GM12878 (cell line): ENCODE results near the gene SIK2. TPM values are rescaled to one million over a fixed set of nuclear protein-coding genes. Genes with fewer than 3 reads are reported as not detected.

Experiments used
- CBFB ChIP-seq: IDR thresholded peaks from 2 replicates; pipeline ENCODE4 v1.6.1; 2016; ENCODE audit warnings: antibody characterized with exemption, low read depth
- CUX1 ChIP-seq: IDR thresholded peaks from 2 replicates; pipeline ENCODE4 v1.6.1; 2012; ENCODE audit warnings: improper control_type of control experiment, low read depth, low read length; ENCODE audit not compliant: insufficient replicate concordance
- E4F1 ChIP-seq: fragments of 450-650 bp; IDR thresholded peaks from 2 replicates; pipeline ENCODE4 v1.6.1; 2018; ENCODE audit warnings: borderline replicate concordance, mild to moderate bottlenecking; ENCODE audit not compliant: partially characterized antibody
- FOS ChIP-seq: IDR thresholded peaks from 3 replicates; pipeline ENCODE4 v1.6.1; 2011; ENCODE audit warnings: borderline replicate concordance; ENCODE audit not compliant: insufficient read length; ENCODE audit errors: extremely low read depth
- HDAC2 ChIP-seq: fragments of 200-600 bp; sonication (generic); IDR thresholded peaks from 2 replicates; pipeline ENCODE4 v1.6.1; 2017
- MEF2B ChIP-seq: fragments of 450-650 bp; IDR thresholded peaks from 2 replicates; pipeline ENCODE4 v1.6.1; 2018; ENCODE audit warnings: mild to moderate bottlenecking, moderate library complexity; ENCODE audit not compliant: partially characterized antibody, poor library complexity, severe bottlenecking
- PRDM15 ChIP-seq: fragments of 450-650 bp; formaldehyde crosslinking; IDR thresholded peaks from 2 replicates; pipeline ENCODE4 v1.4.0; 2020; ENCODE audit warnings: mild to moderate bottlenecking, moderate library complexity
- RELA ChIP-seq: fragments of 450-650 bp; IDR thresholded peaks from 2 replicates; pipeline ENCODE4 v1.8.0; 2014; ENCODE audit warnings: borderline replicate concordance; ENCODE audit not compliant: partially characterized antibody
- RELB ChIP-seq: fragments of 450-650 bp; IDR thresholded peaks from 2 replicates; pipeline ENCODE4 v1.6.1; 2017; ENCODE audit warnings: low read depth, mild to moderate bottlenecking, moderate library complexity
- SMAD5 ChIP-seq: IDR thresholded peaks from 2 replicates; pipeline ENCODE4 v1.6.1; 2016; ENCODE audit warnings: antibody characterized with exemption, low read depth
- SP1 ChIP-seq: IDR thresholded peaks from one replicate; pipeline ENCODE4 v1.6.1; 2011; ENCODE audit warnings: low read depth, low read length
- STAT3 ChIP-seq: IDR thresholded peaks from 2 replicates; pipeline ENCODE4 v1.6.1; 2011; ENCODE audit warnings: low read depth, low read length, improper control_type of control experiment
- SUPT20H ChIP-seq: IDR thresholded peaks from 2 replicates; pipeline ENCODE4 v1.6.1; 2011; ENCODE audit warnings: low read depth, mild to moderate bottlenecking, low read length, moderate library complexity, borderline replicate concordance; ENCODE audit not compliant: control insufficient read depth
- TAF1 ChIP-seq: IDR thresholded peaks from 2 replicates; pipeline ENCODE4 v1.6.1; 2011; ENCODE audit warnings: mild to moderate bottlenecking, low read depth, low read length, borderline replicate concordance
- ZNF384 ChIP-seq: IDR thresholded peaks from 2 replicates; pipeline ENCODE4 v1.6.1; 2012; ENCODE audit warnings: low read depth, mild to moderate bottlenecking, low read length, improper control_type of control experiment, borderline replicate concordance
- ZNF622 ChIP-seq: fragments of 450-650 bp; IDR thresholded peaks from 2 replicates; pipeline ENCODE4 v1.6.1; 2017; ENCODE audit warnings: mild to moderate bottlenecking, inconsistent platforms
- polyA plus RNA-seq, 11 experiments: library from polyadenylated mRNA; depleted of rRNA in 4 of 11; unstranded in 6 of 11; stranded (reverse) in 5 of 11; fragments of >200 nt; fragmentation: Nextera tagmentation in 4 of 11; fragmentation: Illumina TruSeq in 1 of 11; extraction: Ambion mirVana in 4 of 11; extraction: Trizol in 1 of 11; gene quantifications; 1 replicate in 1 of 11; 2 replicates in 10 of 11; pipeline versions ENCODE4 v1.2.1 to v1.2.3, GENCODE V29; 2011 to 2016; ENCODE audit warnings: inconsistent platforms in 2 of 11, missing spikeins in 2 of 11, low read depth in 1 of 11
- total RNA-seq, 4 experiments: library from RNA; depleted of rRNA in 3 of 4; stranded (reverse); fragments of >200 nt in 3 of 4; fragmentation: Illumina TruSeq in 1 of 4; extraction: Trizol in 1 of 4; gene quantifications; 2 replicates each; pipeline versions ENCODE4 v1.2.1 to v1.2.3, GENCODE V29; 2013 to 2021

SIK2 gene
- total and polyA plus RNA-seq, 10 of the 15 experiments (the other 5 are each of a cell fraction or from before 2014, with no cell fraction given): 0.97 to 14.2 (median 4.5) TPM

- TF ChIP-seq PRDM15: no peak
- no peak for TF ChIP-seq ZNF384
- no peak for TF ChIP-seq RELB
- no peak; the same call in 1 of the 2 replicates for TF ChIP-seq TAF1
- TF ChIP-seq CUX1: no peak
- TF ChIP-seq HDAC2: no peak
- TF ChIP-seq CBFB: no peak
- no peak for TF ChIP-seq SMAD5
- no peak for TF ChIP-seq SUPT20H
- TF ChIP-seq ZNF622: no peak
- TF ChIP-seq STAT3: no peak
- no peak for TF ChIP-seq FOS
- no peak for TF ChIP-seq E4F1
- peak; percentile 34 for TF ChIP-seq MEF2B
- TF ChIP-seq SP1: peak; percentile 75
- peak; percentile 48 for TF ChIP-seq RELA
Measured at GRCh38 chr11:111601979-111602864, at the start of gene SIK2 (continued).
